Measurements from ENCODE around the gene PLGRKT. TPM values are rescaled to one million over a fixed set of nuclear protein-coding genes. Genes with fewer than 3 reads are reported as not detected.

Gene PLGRKT
- total and polyA plus RNA-seq, 4 donors = 4.1 to 11.3 (median 7.2) TPM

GRCh38 chr9:5428794-5429528, 8.8 kb downstream of the PLGRKT start:
- Histone ChIP-seq H3K27me3 (ENCODE audit: control insufficient read depth in 4 of 4, insufficient read depth in 4 of 4, low read length in 3 of 4) (no peaks in the 10 kb centered on the region), H3K4me3 (ENCODE audit: low read depth in 1 of 3, low read length in 3 of 3) (no peak overlapping the region), H3K27ac (ENCODE audit: low read depth in 1 of 2, low read length in 2 of 2) (no peak overlapping the region), H3K36me3 (ENCODE audit: control insufficient read depth in 4 of 4, insufficient read depth in 3 of 4, low read depth in 1 of 4, low read length in 3 of 4) (peaks cover 0 to 3% (median 1%) of the 10 kb centered on the region in 4 donors), H3K4me1 (ENCODE audit: control insufficient read depth in 4 of 4, insufficient read depth in 4 of 4, low read length in 3 of 4) (no peaks in the 10 kb centered on the region), H3K9me3 (ENCODE audit: control insufficient read depth in 4 of 4, low read length in 3 of 4) (no peaks in the 10 kb centered on the region), H3K9ac (ENCODE audit: low read depth in 1 of 2, low read length in 2 of 2) (no peak overlapping the region)
- WGBS = 99% methylated on average over 2 of the region's 2 CpGs
- no peak for TF ChIP-seq REST (IDR thresholded peaks at IDR 0.05)
- TF ChIP-seq NR2F2 (IDR thresholded peaks at IDR 0.05) = no peak
- TF ChIP-seq CTCF (IDR thresholded peaks at IDR 0.05; ENCODE audit: low read depth, low read length, missing input control) = no peak
- no peak for TF ChIP-seq TAF1 (conservative IDR thresholded peaks at IDR 0.05)
- TF ChIP-seq MAX (IDR thresholded peaks at IDR 0.05) = no peak
- no peak for TF ChIP-seq RXRA (IDR thresholded peaks at IDR 0.05)
- no peak for TF ChIP-seq FOXA1 (IDR thresholded peaks at IDR 0.05)
- TF ChIP-seq ATF3 (IDR thresholded peaks at IDR 0.05) = no peak
- no peak for TF ChIP-seq ZBTB33 (IDR thresholded peaks at IDR 0.05)
- TF ChIP-seq JUND (IDR thresholded peaks at IDR 0.05) = no peak
- no peak for TF ChIP-seq SP1 (IDR thresholded peaks at IDR 0.05)
- TF ChIP-seq EGR1 (IDR thresholded peaks at IDR 0.05; ENCODE audit: low read depth in 2 of 2) = no peak
- no peak for TF ChIP-seq YY1 (IDR thresholded peaks at IDR 0.05)
- no peak for TF ChIP-seq GABPA (IDR thresholded peaks at IDR 0.05 in 1 of 2, conservative IDR thresholded peaks at IDR 0.05 in 1 of 2)
- no peak for TF ChIP-seq HNF4G (IDR thresholded peaks at IDR 0.05)
- no peak for TF ChIP-seq FOXA2 (IDR thresholded peaks at IDR 0.05)
- TF ChIP-seq HNF4A (conservative IDR thresholded peaks at IDR 0.05) = no peak
- TF ChIP-seq RAD21 (IDR thresholded peaks at IDR 0.05) = no peak
- DNase-seq (ENCODE audit: low spot score) = no peak
